ENCODE measurements around the gene VTI1A. TPM values are rescaled to one million over a fixed set of nuclear protein-coding genes. Genes with fewer than 3 reads are reported as not detected.

The VTI1A gene
- polyA plus RNA-seq, 1 donor from 2014 or later, result 28.7 TPM

GRCh38 chr10:112409755-112410154, 37.3 kb upstream of the VTI1A start:
- Histone ChIP-seq H2AFZ (ENCODE audit: low read depth, low read length) (no peak overlapping the region), H3K9me2 (ENCODE audit: insufficient read depth, low read length) (no peaks in the 10 kb centered on the region), H3K27ac (ENCODE audit: low read length) (no peak overlapping the region), H3K36me3 (ENCODE audit: insufficient read depth, low read length) (no peaks in the 10 kb centered on the region), H3F3A (ENCODE audit: insufficient read depth, low read length, poor library complexity, severe bottlenecking) (no peaks in the 10 kb centered on the region), H3K79me2 (replicated peaks; ENCODE audit: insufficient read depth, low read length) (no peaks in the 10 kb centered on the region), H3K4me3 (ENCODE audit: low read length) (no peak overlapping the region), H3K9me3 (ENCODE audit: low read length) (no peaks in the 10 kb centered on the region), H3K27me3 (ENCODE audit: insufficient read depth, low read depth, low read length) (no peaks in the 10 kb centered on the region), H3K4me2 (ENCODE audit: low read length) (no peak overlapping the region), H3K9ac (ENCODE audit: low read length) (no peak overlapping the region), H4K20me1 (ENCODE audit: insufficient read depth) (no peaks in the 10 kb centered on the region)
- TF ChIP-seq CTCF (IDR thresholded peaks at IDR 0.05; ENCODE audit: poor library complexity, severe bottlenecking) (no peak), SMC3 (conservative IDR thresholded peaks at IDR 0.05; ENCODE audit: poor library complexity) (no peak), TAF1 (IDR thresholded peaks at IDR 0.05; ENCODE audit: low read depth) (no peak), REST (IDR thresholded peaks at IDR 0.05; ENCODE audit: borderline replicate concordance) (no peak), POLR2AphosphoS5 (IDR thresholded peaks at IDR 0.05) (no peak), EP300 (conservative IDR thresholded peaks at IDR 0.05; ENCODE audit: poor library complexity, severe bottlenecking) (no peak), EZH2 (IDR thresholded peaks at IDR 0.05; ENCODE audit: borderline replicate concordance, insufficient read depth, low read length, poor library complexity, severe bottlenecking) (no peak), MXI1 (conservative IDR thresholded peaks at IDR 0.05; ENCODE audit: poor library complexity, severe bottlenecking) (no peak), RAD21 (conservative IDR thresholded peaks at IDR 0.05) (no peak)

- Histone ChIP-seq H3K9me2 (ENCODE audit: insufficient read depth, low read length) (no peaks in the 10 kb centered on the region), H2AFZ (ENCODE audit: low read depth, low read length) (no peak overlapping the region), H3K4me2 (ENCODE audit: low read length) (no peak overlapping the region), H3K36me3 (ENCODE audit: insufficient read depth, low read length) (no peaks in the 10 kb centered on the region), H3K79me2 (replicated peaks; ENCODE audit: insufficient read depth, low read length) (no peaks in the 10 kb centered on the region), H3F3A (ENCODE audit: insufficient read depth, low read length, poor library complexity, severe bottlenecking) (no peaks in the 10 kb centered on the region), H3K27ac (ENCODE audit: low read length) (no peak overlapping the region), H3K9ac (ENCODE audit: low read length) (no peak overlapping the region), H4K20me1 (ENCODE audit: insufficient read depth) (no peaks in the 10 kb centered on the region), H3K9me3 (ENCODE audit: low read length) (no peaks in the 10 kb centered on the region), H3K27me3 (ENCODE audit: insufficient read depth, low read depth, low read length) (no peaks in the 10 kb centered on the region), H3K4me3 (ENCODE audit: low read length) (no peak overlapping the region)
- no peak for TF ChIP-seq MXI1 (conservative IDR thresholded peaks at IDR 0.05; ENCODE audit: poor library complexity, severe bottlenecking)
- TF ChIP-seq POLR2AphosphoS5 (IDR thresholded peaks at IDR 0.05), result no peak
- TF ChIP-seq TAF1 (IDR thresholded peaks at IDR 0.05; ENCODE audit: low read depth), result no peak
- TF ChIP-seq EZH2 (IDR thresholded peaks at IDR 0.05; ENCODE audit: borderline replicate concordance, insufficient read depth, low read length, poor library complexity, severe bottlenecking), result no peak
- TF ChIP-seq EP300 (conservative IDR thresholded peaks at IDR 0.05; ENCODE audit: poor library complexity, severe bottlenecking), result no peak
- no peak for TF ChIP-seq REST (IDR thresholded peaks at IDR 0.05; ENCODE audit: borderline replicate concordance)
- TF ChIP-seq RAD21 (conservative IDR thresholded peaks at IDR 0.05), result no peak
- no peak for TF ChIP-seq CTCF (IDR thresholded peaks at IDR 0.05; ENCODE audit: poor library complexity, severe bottlenecking)
- TF ChIP-seq SMC3 (conservative IDR thresholded peaks at IDR 0.05; ENCODE audit: poor library complexity), result no peak
Observed at GRCh38 chr10:112412696-112413095, 34.3 kb upstream of the VTI1A start.
